ENCODE data around the gene LUC7L3. TPM values are rescaled to one million over a fixed set of nuclear protein-coding genes. Genes with fewer than 3 reads are reported as not detected.
A peak's percentile ranks its signal among the peaks of the same experiment; 100 is the strongest.

The LUC7L3 gene
- total RNA-seq, 1 experiment from 2014 or later = 154 TPM

DNA sequence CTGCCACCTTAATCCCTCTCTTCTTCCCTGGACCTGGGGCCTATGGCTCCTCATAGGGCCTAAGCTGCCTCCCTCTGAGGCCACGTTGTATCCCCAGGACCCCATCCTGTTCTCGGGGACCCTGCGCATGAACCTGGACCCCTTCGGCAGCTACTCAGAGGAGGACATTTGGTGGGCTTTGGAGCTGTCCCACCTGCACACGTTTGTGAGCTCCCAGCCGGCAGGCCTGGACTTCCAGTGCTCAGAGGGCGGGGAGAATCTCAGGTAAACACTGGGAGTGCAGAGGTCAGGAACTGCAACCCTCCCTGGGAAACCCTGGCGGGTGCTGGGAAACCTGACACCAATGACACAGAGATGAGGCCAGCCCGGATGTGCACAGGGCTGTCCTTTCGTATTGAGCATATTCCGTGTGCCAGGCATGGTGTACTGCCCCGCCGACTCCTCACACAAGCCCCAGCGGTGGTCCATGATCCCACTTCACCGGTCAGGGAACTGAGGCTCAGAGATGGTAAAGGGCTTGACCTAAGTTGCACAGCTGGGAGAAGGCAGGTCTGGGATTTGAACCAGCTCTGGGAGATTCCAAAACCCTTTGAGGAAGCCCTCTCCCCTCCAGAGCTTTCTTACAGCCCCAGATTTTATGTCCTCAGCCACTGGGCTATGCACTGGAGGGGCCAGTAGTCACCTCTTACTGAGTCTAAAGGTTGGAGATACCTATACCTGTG, 34.6 kb upstream of the LUC7L3 start:
- H3T11ph ChIP-seq (ENCODE audit: low read length) = no peak overlapping the region
- H2BK15ac ChIP-seq (ENCODE audit: low read depth, low read length) = no peak overlapping the region
- no peaks in the 10 kb centered on the region for H3K79me2 ChIP-seq (ENCODE audit: insufficient read depth, low read length)
- H3K4me1 ChIP-seq (ENCODE audit: insufficient read depth, low read length) = no peaks in the 10 kb centered on the region
- Mint-ChIP-seq H3K4me1 (peaks cover 28 to 47% of the 10 kb centered on the region in 2 experiments), H3K36me3 (ENCODE audit: insufficient read depth in 1 of 3, low read depth in 3 of 3) (no peaks in the 10 kb centered on the region), H3K9me3 (no peaks in the 10 kb centered on the region; a peak in 1 of 5 replicates), H3K4me3 (no peak overlapping the region), H3K27me3 (ENCODE audit: low read depth) (peaks cover 3% of the 10 kb centered on the region), H3K27ac (peak overlapping the region in 2 of 3 experiments; percentile 29 to 49; a peak in 3 of 7 replicates)
- no peak overlapping the region for H3K14ac ChIP-seq (ENCODE audit: insufficient read depth, low read length)
- H4K5ac ChIP-seq (ENCODE audit: insufficient read length, low read depth, low read length) = no peak overlapping the region
- H3K9me3 ChIP-seq (ENCODE audit: control insufficient read depth, low read depth, low read length) = no peaks in the 10 kb centered on the region
- H3K79me1 ChIP-seq (ENCODE audit: insufficient read depth, low read depth, low read length, poor library complexity, severe bottlenecking) = no peaks in the 10 kb centered on the region
- no peak overlapping the region for H3K27ac ChIP-seq (ENCODE audit: insufficient read length, low read depth, low read length)
- H2BK12ac ChIP-seq (ENCODE audit: insufficient read length, low read depth, low read length) = no peak overlapping the region
- no peak overlapping the region for H3K56ac ChIP-seq (ENCODE audit: insufficient read length, low read depth, low read length)
- H2BK5ac ChIP-seq (ENCODE audit: insufficient read length, low read length) = no peak overlapping the region
- no peak for DNase-seq
- H3K18ac ChIP-seq (ENCODE audit: insufficient read length, low read depth, low read length) = no peak overlapping the region
- H3K9ac ChIP-seq (ENCODE audit: extremely low read depth, insufficient read length, low read length) = no peak overlapping the region
- no peak overlapping the region for H3K4me2 ChIP-seq (ENCODE audit: insufficient read depth, insufficient read length, low read length)
- WGBS (ENCODE audit: extremely low coverage, insufficient read length, low lambda C conversion rate) = no CpG with 5 or more reads among the region's 15 CpGs
- H2BK120ac ChIP-seq (ENCODE audit: low read depth, low read length, poor library complexity, severe bottlenecking) = no peak overlapping the region
- no peak overlapping the region for H2BK20ac ChIP-seq (ENCODE audit: low read depth, low read length, poor library complexity, severe bottlenecking)
- no peak overlapping the region for H3K23ac ChIP-seq (ENCODE audit: insufficient read length, low read depth, low read length)
- TF ChIP-seq CTCF (conservative IDR thresholded peaks at IDR 0.05) = no peak
- no peak overlapping the region for H2AFZ ChIP-seq (ENCODE audit: low read length)
- H3K4ac ChIP-seq (ENCODE audit: low read depth, low read length) = no peak overlapping the region
- H2AK5ac ChIP-seq (ENCODE audit: insufficient read length, low read length) = no peak overlapping the region
- H4K91ac ChIP-seq (ENCODE audit: insufficient read length, low read depth, low read length) = no peak overlapping the region
- no peaks in the 10 kb centered on the region for H3K27me3 ChIP-seq (ENCODE audit: insufficient read depth, low read length)
- H3K23me2 ChIP-seq (ENCODE audit: insufficient read length, low read depth, low read length, poor library complexity, severe bottlenecking) = no peaks in the 10 kb centered on the region
- H4K20me1 ChIP-seq (ENCODE audit: control insufficient read depth, insufficient read depth, insufficient read length) = no peaks in the 10 kb centered on the region
- H4K8ac ChIP-seq (replicated peaks; ENCODE audit: insufficient read length, low read depth, low read length) = no peak overlapping the region
